Glomerular visceral epithelial cell (primary cell): ENCODE results near the gene MORC4.
A peak's percentile ranks its signal among the peaks of the same experiment; 100 is the strongest.
"Not testable (repeated sequence)": the region's sequence is repeated elsewhere in the genome, so short reads cannot be mapped to it uniquely, and the experiment has no call there.

Source experiments
- DNase-seq: peaks from one replicate; pipeline ENCODE4 v3.0.0-alpha.2; 2016; ENCODE audit errors: extremely low spot score

The MORC4 gene

GRCh38 chrX:107000013-107000515 is at the start of gene MORC4:
TSS of gene MORC4 (minus strand) at chrX:107000212. CDS start at chrX:106999969, 243 bp downstream.
- DNase-seq: peak; percentile 89

- no peak for DNase-seq
Observed at GRCh38 chrX:107047622-107048021, 47.6 kb upstream of the MORC4 start.

- no peak for DNase-seq
Observed at GRCh38 chrX:107029752-107030151, 29.7 kb upstream of the MORC4 start.

GRCh38 chrX:107025545-107025944 is 25.5 kb upstream of the MORC4 start:
- DNase-seq: peak; percentile 18

GRCh38 chrX:107014936-107015335 is 14.9 kb upstream of the MORC4 start:
- no peak for DNase-seq

GRCh38 chrX:107008034-107008433 is 8.0 kb upstream of the MORC4 start:
- no peak for DNase-seq

GRCh38 chrX:106999002-106999975 is 723 bp downstream of the MORC4 start:
- peak; percentile 59 for DNase-seq

- DNase-seq: no peak
Observed at GRCh38 chrX:106997611-106998010, 2.4 kb downstream of the MORC4 start.

- no peak for DNase-seq
Observed at GRCh38 chrX:106995678-106996077, 4.3 kb downstream of the MORC4 start.

- no peak for DNase-seq
Observed at GRCh38 chrX:106987488-106987887, 12.5 kb downstream of the MORC4 start.

GRCh38 chrX:106980952-106981626 is 18.9 kb downstream of the MORC4 start:
- no peak for DNase-seq

- no peak for DNase-seq
Observed at GRCh38 chrX:106976416-106976815, 23.6 kb downstream of the MORC4 start.

GRCh38 chrX:106973433-106974149 is 26.4 kb downstream of the MORC4 start:
- DNase-seq: no peak

GRCh38 chrX:106972896-106973295 is 27.1 kb downstream of the MORC4 start:
- DNase-seq: no peak

- not testable (repeated sequence) for DNase-seq
Observed at GRCh38 chrX:106966547-106966946, 33.5 kb downstream of the MORC4 start.

GRCh38 chrX:106964290-106964689 is 35.7 kb downstream of the MORC4 start:
- no peak for DNase-seq

- DNase-seq: no peak
Observed at GRCh38 chrX:106963111-106963510, 36.9 kb downstream of the MORC4 start.

- DNase-seq: peak; percentile 21
Observed at GRCh38 chrX:106959901-106960300, 40.1 kb downstream of the MORC4 start.

GRCh38 chrX:106957856-106958255 is 42.2 kb downstream of the MORC4 start:
- DNase-seq: no peak

GRCh38 chrX:106955004-106955772 is 44.8 kb downstream of the MORC4 start:
- no peak for DNase-seq

- no peak for DNase-seq
Observed at GRCh38 chrX:106954041-106954440, 46.0 kb downstream of the MORC4 start.
